Body of pancreas (tissue), 4 donors: ENCODE data around the gene RIMBP2.

Source experiments
- CTCF ChIP-seq, 7 experiments: fragments of 450-650 bp in 4 of 7; fragments of 200-600 bp in 3 of 7; sonication (generic) in 3 of 7; IDR thresholded peaks; one replicate each; pipeline ENCODE4 v1.5.1; 2016 to 2019; ENCODE audit warnings: antibody characterized with exemption in 7 of 7
- POLR2A ChIP-seq, 3 donors: fragments of 450-650 bp; IDR thresholded peaks; one replicate each; pipeline ENCODE4 v1.6.1; 2016; ENCODE audit warnings: antibody characterized with exemption in 3 of 3, mild to moderate bottlenecking in 2 of 3

- TF ChIP-seq CTCF (IDR thresholded peaks at IDR 0.05), result no peak
- TF ChIP-seq POLR2A (IDR thresholded peaks at IDR 0.05), result no peak
These were observed 156.3 kb downstream of the RIMBP2 start for GRCh38 chr12:130559806-130560205.
